GM23248 (cell line): ENCODE measurements around the gene OTOGL.

Source experiments
- EZH2 ChIP-seq: fragments of 200-600 bp; sonication (generic); IDR thresholded peaks from 2 replicates; pipeline ENCODE4 v1.6.1; 2018; ENCODE audit warnings: antibody characterized with exemption, mild to moderate bottlenecking; ENCODE audit not compliant: insufficient read depth, poor library complexity, severe bottlenecking
- EZH2phosphoT487 ChIP-seq: fragments of 200-600 bp; sonication (generic); IDR thresholded peaks from 2 replicates; pipeline ENCODE4 v1.6.1; 2018; ENCODE audit warnings: antibody characterized with exemption, moderate library complexity, mild to moderate bottlenecking, low read depth; ENCODE audit not compliant: insufficient read depth

DNA sequence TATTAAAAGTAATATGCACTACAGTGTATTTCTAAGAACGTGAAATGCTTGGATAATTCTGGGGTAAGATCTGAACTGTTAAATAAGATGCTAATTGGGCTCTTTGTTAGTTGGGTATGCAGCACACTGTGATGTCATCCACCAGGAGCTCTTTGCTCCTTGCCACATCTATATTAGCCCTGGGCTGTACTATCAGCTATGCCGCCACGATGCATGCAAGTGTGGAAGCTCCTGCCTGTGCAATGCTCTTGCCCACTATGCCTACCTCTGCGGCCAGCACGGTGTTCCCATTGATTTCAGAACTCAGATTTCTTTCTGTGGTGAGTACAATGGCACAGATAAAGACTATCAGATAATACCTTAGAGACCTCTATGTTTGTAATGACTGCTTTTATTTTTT is 165.6 kb downstream of the OTOGL start:
- TF ChIP-seq EZH2phosphoT487 (no peak), EZH2 (no peak)
